Stomach (tissue), 4 donors: Measurements from ENCODE around the gene PLXNA2.

Source experiments
- EP300 ChIP-seq: sonication (generic); formaldehyde crosslinking; IDR thresholded peaks from one replicate; pipeline ENCODE4 v1.6.1; 2017; ENCODE audit warnings: antibody characterized with exemption
- POLR2AphosphoS5 ChIP-seq, 3 donors: sonication (generic); formaldehyde crosslinking; IDR thresholded peaks; one replicate each; pipeline ENCODE4 v1.6.1; 2016; ENCODE audit warnings: antibody characterized with exemption in 3 of 3
- TF ChIP-seq, protein P1 (sequence below), 7 experiments: fragments of 450-650 bp in 4 of 7; fragments of 200-600 bp in 3 of 7; sonication (generic) in 3 of 7; IDR thresholded peaks; one replicate each; pipeline ENCODE4 v1.5.1; 2016 to 2019; ENCODE audit warnings: antibody characterized with exemption in 7 of 7, control low read depth in 2 of 7, mild to moderate bottlenecking in 1 of 7

- TF ChIP-seq, protein P1, sequence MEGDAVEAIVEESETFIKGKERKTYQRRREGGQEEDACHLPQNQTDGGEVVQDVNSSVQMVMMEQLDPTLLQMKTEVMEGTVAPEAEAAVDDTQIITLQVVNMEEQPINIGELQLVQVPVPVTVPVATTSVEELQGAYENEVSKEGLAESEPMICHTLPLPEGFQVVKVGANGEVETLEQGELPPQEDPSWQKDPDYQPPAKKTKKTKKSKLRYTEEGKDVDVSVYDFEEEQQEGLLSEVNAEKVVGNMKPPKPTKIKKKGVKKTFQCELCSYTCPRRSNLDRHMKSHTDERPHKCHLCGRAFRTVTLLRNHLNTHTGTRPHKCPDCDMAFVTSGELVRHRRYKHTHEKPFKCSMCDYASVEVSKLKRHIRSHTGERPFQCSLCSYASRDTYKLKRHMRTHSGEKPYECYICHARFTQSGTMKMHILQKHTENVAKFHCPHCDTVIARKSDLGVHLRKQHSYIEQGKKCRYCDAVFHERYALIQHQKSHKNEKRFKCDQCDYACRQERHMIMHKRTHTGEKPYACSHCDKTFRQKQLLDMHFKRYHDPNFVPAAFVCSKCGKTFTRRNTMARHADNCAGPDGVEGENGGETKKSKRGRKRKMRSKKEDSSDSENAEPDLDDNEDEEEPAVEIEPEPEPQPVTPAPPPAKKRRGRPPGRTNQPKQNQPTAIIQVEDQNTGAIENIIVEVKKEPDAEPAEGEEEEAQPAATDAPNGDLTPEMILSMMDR (IDR thresholded peaks at IDR 0.05), result no peak
- TF ChIP-seq POLR2AphosphoS5 (IDR thresholded peaks at IDR 0.05) (no peak), EP300 (no peak)
These were observed 262.2 kb downstream of the PLXNA2 start for GRCh38 chr1:207981976-207982375.
